Fibroblast of gingiva (primary cell): Measurements from ENCODE around the gene METTL6.
"Not testable (repeated sequence)": the region's sequence is repeated elsewhere in the genome, so short reads cannot be mapped to it uniquely, and the experiment has no call there.

ENCODE experiments used
- DNase-seq: peaks from one replicate; pipeline ENCODE4 v3.0.0-alpha.2; 2011; ENCODE audit warnings: low read depth

Gene METTL6, protein sequence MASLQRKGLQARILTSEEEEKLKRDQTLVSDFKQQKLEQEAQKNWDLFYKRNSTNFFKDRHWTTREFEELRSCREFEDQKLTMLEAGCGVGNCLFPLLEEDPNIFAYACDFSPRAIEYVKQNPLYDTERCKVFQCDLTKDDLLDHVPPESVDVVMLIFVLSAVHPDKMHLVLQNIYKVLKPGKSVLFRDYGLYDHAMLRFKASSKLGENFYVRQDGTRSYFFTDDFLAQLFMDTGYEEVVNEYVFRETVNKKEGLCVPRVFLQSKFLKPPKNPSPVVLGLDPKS

DNA sequence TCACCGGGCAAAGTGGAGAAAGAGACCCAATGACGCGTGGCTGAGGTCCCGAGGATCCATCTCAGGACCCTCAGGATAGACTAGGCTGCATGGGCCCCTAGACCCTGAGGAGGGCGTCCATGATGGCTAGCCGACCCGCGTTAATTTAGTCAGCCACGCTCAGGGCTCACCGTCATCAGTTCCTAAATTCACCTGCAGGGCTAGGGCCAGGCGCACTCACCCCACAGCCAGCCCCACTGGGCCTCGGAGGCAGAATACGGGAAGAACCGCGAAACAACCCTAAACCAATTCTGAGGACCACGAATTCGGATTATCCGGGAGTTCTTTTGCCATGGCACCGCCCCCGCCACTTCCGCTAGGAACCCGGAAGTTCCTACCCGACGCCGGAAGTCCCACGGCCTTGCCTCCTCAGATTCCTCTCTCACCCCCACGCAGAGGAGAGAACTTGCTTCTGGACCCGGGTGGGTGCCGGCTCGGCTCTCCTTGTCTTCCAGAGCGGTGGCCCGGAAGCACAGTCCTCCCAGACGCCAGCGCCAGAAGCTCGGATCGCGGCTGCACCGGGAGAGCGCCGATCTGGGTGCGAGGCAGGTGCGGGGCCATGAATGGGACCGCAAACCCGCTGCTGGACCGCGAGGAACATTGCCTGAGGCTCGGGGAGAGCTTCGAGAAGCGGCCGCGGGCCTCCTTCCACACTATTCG lies at the start of gene METTL6, which contains the start of gene EAF1:
Gene METTL6 (minus strand): TSS at position 363 of the 699 bp plus-strand sequence. CDS start 1,033 bp downstream, outside the sequence.
Gene EAF1 (plus strand): TSS at position 417 of the 699 bp plus-strand sequence. CDS start 182 bp downstream, at position 599.
- DNase-seq = peak; percentile 74

DNA sequence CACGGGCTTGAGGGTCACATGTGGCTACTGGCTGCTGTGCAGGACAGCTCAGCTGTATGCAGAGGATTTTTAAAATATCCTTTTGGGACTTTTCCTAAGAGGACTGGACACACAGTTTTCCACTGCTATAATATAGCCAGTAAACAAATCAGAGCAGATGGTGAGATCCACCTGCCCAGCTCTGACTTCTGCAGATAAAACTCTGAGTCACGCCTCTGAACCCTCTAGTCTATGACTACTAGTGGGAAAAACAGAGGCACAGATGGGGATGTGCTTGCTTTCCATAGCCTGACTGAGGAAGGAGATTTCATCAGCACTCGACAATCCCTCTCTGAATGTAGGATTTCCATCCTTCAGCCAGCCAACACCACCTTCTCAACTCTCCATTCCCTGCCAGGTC lies 49.0 kb upstream of the METTL6 start:
- DNase-seq = no peak

DNA sequence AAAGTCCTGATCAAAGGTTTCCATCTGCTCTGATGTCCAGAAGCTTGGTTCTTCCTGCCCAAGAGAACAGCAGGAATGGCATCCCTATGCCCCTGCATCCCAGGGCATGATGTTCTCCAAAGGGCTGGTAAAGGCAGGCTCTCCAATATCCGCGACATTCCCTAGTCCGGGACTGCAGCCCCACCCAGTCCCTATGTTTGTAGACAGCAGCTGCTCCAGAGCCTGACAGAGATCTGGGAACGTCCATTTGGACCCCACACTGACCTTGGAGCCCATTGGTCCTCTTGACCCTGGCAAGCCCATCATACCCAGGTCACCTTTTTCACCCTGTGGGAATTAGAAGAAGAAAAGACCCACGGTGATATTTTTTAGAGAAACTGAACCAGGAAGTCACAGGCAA lies 47.8 kb upstream of the METTL6 start:
- DNase-seq = no peak

DNA sequence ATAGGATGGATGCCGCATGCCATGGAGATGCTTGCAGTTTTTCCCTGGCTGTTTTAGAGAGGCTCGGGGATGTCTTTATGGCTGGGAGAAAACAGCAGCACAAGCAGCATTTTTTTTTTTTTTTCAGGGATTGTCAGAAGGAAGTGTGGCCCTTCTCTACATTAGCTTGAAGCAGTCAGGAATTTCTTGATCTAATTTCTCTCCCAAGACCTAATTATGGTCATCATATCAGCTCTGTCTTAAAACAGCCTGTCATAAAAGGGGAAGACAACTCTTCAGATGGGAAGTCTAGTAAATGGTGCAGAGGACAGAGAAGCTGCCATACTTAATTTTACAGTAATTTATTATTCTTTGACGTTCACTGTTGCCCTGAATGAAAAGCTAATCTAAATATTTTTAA lies 44.5 kb upstream of the METTL6 start:
- DNase-seq = no peak

DNA sequence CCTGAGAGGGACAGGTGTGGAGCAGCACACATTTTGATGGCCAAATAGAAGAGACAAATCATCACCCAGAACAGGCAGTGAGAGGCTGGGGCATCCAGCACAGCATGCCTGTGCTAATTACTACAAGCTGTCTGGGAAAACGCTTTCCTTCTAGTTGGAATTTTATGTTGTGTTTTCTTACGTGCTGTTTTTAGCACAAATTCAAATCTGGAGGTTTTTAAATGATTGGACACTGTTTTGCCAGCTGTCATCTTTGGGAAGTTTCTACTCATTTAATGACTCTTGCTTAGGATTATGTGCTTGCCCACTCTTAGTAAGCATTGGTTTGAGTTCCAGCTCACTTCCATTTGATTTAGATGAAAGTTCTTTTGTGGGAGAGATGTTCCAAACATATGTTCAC lies 43.5 kb upstream of the METTL6 start:
- DNase-seq = no peak

DNA sequence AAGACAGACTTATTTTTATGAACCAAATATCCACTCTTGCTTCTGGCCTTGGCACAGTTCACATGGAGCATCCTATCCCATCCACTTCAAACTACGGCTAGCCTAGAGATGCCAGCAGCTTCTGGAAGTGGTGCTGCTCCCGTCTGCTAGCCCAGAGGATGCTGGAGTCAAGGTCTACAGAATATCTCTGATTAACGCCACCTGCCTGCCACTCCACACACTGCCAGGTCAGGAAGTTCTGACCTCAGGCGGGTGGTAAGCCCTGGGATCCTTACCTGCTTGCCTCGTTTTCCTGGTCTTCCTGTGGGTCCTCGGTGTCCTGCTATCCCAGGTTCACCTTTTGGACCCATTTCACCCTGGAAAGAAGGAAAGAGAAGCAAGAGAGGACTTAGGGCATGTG lies 42.9 kb upstream of the METTL6 start:
- DNase-seq = no peak

DNA sequence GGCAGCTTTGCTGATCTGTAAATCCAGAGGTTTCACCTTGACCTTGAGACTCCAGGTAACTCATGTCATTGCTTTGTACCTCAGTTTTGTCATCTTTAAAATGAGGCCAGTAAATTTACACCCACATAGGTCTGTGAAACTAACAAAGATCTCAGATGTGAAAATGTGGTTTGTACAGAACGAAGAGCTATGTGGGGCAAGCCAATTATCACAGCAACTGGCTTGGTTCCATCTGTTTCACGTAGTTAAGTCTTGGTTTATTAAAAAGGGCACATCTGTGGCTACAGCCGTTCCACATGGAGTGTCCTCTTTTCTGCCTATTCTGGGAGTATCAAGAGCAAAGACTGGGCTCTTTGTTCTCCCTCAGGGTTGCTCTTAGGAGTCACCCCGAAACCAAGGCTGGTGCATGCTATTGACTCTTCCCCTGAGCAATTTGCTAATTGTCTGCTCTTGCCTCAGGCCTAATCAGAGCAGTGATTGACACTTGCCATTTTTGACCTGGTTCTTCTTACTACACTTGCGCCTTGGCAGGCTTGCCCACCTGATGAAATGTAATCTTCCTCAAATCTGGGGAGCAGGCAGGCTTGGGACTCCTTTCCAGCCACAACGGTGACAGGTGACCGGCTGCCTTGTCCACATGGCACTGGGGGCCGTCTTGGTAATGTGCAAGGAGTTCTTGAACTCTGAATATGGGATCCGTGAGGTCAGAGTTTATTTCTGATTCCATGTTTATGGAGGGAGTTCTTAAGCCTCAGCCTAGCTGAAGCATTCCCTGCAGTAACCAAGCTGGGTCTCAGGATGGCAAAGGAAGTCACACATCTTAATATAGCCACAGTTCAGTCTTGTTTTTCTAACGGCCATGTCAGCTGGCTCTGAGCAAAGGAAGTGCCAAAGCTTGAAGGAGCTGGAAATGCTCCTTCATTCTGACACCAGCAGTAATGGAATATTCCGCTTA lies 40.2 kb upstream of the METTL6 start:
- no peak for DNase-seq

DNA sequence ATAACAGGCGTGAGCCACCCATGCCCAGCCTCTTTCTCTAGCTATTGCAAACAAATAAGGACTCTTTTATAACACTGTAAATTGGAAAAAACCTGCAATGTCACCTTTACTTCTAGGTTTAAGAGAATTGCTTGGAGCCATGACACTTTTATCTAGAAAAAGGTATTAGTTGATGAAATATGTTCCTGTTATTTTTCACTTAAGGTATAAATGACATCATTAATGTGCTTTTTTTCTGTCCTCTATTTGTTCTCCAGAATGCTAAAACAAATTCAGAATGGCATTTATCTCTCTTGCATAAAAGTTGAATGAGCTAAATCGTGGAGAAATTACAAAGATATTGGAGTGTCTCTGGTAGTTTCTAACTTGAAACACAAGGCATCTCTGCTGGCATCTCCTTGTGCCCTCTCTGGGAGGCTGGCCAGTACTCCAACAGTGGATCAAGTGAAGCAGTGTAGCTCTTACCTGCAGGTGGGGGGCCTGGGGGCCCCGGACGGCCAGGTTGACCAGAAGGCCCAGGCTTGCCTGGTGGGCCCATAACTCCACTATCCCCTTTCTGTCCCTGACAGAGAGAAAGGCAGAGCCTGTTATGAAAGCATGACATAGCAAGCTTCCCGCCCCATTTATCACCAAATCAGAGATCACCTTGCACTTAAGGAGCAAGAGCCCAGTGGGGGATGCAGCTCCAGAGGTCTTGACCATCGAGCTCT lies 38.7 kb upstream of the METTL6 start:
- no peak for DNase-seq

DNA sequence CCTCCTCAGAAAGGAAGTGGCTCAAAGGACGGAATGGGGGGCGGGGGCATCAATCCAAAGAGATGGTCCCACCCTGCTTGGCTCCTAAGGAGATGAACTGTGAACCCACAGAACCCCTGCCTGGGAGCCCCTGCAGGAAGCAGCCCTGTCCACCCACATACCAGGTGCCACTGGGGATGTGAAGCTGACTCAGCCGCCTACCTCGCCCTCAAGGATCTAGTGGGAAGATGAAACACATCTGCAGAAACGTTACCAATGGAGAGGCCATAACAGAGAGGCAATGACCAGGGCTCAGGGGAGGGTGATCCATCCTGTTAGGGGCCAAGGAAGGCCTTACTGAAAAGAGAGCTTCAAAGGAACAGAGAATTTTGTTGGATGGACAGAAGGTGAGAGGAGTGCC lies 35.1 kb upstream of the METTL6 start:
- DNase-seq = no peak

DNA sequence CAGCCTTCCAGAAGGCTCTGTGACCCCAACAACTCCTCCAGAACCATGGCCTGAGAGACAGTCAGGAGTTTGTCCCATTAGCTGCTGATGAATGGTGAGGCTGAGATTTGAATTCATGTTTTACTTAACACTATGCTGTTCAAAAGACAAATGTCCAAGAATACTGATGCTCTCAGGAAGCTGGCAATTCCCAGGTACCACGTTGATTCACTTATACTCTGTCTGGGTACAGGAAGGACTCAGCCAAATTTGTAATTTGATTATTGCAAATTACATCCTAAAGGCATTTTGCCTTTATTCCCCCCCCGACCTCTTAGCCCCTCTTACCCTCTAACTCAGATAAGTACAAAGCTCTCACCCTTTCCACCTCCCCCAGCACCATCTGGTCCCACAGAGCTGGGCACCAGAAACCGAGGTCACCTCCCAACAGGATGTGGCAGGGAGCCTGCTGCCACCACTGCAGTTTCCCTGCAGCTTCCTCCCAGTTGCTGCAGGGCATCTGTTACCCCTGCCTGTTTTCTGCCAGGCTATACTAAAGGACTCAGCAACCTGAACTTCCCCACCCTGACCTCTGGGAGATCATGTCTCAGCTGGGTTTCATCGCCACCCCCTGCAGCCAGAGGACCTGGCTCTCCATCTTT lies 33.7 kb upstream of the METTL6 start:
- no peak for DNase-seq

DNA sequence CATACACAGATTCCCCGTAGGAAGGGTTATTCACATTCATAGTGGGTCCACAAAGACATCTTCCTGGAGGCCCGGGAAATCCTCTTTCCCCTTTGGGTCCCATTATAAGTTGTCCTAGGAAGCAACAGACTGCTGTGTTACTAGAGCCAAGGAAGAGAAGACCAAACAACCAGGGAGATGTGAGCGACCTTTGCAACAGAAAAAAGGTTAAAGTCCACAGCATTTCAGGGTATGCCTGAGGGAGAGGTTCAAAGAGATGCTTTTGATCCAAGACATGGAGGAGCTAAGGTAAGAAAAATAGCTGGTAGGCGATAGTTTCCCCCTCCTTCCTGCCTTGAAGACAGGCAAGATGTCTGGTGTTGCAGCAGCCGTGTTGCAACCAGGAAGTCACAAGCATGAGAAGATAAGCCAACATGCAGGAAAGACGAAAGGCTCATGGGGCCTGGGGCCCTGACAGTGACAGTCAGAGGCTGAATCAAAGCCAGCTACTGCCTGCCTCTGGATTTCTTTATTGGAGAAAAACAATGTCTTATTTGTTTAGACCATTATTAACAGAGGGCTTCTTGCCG lies 31.0 kb upstream of the METTL6 start:
- DNase-seq = no peak

DNA sequence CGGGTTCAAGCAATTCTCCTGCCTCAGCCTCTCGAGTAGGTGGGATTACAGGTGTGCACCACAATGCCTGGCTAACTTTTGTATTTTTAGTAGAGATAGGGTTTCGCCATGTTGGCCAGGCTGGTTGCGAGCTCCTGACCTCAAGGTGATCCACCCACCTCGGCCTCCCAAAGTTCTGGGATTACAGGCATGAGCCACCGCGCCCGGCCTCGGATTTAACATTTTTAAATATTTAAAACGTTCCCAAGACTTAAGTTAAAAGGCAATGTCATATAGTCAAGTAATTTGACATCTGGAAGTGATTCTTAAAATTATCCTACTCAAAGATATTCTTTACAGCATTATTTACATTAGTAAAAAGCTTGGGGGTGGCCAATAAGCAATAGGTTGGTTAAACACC lies 29.6 kb upstream of the METTL6 start:
- not testable (repeated sequence) for DNase-seq

DNA sequence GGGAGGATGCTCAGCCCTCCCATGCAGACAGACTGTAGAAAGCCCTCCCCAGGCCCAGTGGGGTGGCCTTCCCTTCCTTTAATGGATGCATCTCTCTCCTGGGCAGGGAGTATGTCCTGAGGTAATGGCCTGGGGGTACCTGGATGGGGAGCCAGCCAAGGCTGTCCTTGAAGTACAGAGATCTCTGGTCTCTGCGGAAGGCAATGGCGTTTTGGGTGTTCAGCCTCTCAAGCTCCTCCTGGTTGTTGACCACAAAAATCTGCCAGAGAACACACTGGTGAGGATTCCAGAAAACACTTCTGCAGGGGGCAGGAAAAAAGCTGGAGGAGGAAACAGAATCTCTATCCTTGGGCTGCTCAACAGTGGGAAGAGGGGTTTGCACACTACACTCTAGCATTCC lies 29.0 kb upstream of the METTL6 start:
- no peak for DNase-seq

DNA sequence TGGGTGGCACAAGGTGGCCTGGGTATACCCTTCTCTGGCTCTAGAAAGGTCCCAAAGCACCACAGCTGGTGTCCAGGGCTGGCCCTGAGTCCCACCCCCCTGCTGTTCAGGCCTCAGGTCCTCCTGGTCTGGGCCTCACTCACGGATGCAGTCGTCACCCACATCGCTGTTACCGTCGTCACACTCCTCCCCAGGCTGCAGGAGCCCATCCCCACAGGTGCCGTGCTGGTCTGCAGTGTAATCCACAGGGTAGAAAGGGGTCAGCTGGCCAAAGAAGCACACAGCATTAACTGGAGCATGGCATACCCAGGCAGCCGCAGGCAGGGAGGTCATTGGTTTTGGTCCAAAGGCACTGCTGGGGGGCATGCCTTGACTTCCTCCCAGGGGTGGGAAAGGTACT lies 28.4 kb upstream of the METTL6 start:
- DNase-seq = no peak

DNA sequence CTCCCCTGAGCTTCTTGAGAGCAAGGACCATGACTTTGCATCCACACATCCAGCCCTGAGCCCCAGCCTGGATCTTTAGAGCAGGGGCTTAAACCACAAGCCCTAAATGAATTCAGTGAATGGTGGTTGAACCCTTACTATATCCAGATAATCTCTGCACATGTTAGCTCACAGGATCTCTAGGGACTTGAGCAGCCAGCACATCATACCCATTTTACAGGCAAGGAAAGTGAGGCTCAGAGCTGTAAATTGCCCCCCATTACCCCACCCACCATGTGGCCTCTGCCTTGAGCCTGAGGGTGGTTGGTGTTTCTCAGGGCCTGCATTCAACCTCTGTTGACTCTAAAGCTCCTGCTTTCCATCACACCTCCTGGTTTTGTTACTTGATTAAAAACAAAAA lies 27.6 kb upstream of the METTL6 start:
- no peak for DNase-seq

DNA sequence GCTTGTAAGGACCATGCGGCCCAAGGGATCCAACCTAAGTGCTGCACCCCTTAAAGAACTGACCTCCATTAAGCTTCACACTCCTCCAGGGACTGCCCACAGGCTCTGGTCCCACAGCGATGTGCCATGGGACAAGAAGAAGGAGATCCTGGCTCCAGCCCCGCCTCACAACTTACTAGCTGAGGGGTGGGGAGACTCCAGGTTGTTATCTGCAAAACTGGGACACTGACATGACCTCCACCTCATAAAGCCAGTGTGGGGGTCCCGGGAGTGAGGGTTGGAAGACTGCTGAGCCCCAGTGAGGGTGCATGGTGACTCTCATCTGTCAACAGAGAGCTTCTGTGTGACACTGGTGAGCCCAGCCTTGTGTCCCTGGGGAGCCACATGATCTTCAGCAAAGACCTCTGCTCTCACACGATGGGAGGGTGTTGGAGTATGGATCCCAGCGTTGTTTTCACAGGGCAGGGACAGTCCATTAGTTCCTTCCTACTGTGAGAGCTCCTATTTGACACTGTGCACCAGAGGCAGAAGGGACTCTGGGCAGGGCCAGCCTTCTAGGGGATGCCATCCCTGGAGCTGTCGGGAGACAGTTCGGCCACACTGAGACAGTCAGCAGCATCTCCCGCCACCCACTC lies 26.8 kb upstream of the METTL6 start:
- no peak for DNase-seq

DNA sequence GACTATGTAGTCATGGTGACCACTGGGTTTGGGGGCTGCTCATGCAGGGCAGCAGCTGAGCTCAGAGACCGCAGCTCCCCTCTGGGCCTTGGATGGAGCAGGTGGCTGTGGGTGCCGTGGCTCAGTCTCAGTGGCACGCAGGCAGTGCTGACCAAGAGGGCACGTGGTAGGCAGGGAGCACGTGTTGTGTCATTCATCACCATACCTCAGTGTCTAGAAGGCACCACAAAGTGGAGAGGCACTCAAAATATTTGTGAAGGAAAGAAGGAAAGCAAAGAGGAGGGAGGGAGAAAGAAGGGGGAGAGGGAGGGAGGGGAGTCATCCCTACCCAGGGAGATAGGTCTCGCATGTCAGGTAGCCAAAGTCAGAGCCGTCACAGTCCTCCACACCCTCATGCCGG lies 26.2 kb upstream of the METTL6 start:
- no peak for DNase-seq

DNA sequence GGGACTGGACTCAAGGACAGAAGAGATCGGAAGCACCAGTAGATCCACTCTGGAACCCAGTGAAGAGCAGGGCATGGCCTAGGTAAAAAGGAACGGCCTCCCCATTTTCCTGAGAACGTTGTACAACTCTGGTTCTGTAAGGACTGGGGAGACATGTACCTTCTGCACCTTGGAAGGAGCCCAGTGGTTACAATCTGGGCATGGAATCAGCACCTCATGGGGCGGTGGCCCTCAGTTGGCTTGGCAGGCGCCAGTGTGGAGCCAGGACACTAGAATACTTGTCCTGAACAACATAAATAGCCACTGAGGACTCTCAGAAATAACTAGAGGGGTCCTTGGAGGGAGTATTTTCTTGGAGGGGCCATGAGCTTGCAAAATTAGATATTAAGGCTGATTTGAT lies 25.6 kb upstream of the METTL6 start:
- DNase-seq = no peak

DNA sequence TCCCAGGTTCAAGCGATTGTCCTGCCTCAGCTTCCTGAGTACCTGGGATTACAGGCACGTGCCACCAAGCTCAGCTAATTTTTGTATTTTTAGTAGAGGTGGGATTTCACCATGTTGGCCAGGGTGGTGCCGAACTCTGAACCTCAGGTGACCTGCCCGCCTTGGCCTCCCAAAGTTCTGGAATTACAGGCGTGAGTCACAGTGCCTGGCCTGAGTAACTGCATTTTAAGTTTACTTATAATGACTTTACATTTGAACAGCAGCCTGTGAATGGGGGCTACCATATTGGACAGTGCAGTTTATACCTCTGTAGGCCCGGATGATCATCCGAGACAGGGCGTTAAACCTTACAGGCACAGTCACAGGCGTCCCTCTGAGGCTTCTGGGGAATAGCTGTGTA lies 24.8 kb upstream of the METTL6 start:
- DNase-seq = no peak
